A204.1 (cell line): ENCODE results near the gene SH3D21.

Source experiments
- FAIRE-seq: peaks from 2 replicates; lab custom pipeline; 2012; peaks lifted over from hg19 to GRCh38; lab: Jason Lieb, UNC

The SH3D21 gene

DNA sequence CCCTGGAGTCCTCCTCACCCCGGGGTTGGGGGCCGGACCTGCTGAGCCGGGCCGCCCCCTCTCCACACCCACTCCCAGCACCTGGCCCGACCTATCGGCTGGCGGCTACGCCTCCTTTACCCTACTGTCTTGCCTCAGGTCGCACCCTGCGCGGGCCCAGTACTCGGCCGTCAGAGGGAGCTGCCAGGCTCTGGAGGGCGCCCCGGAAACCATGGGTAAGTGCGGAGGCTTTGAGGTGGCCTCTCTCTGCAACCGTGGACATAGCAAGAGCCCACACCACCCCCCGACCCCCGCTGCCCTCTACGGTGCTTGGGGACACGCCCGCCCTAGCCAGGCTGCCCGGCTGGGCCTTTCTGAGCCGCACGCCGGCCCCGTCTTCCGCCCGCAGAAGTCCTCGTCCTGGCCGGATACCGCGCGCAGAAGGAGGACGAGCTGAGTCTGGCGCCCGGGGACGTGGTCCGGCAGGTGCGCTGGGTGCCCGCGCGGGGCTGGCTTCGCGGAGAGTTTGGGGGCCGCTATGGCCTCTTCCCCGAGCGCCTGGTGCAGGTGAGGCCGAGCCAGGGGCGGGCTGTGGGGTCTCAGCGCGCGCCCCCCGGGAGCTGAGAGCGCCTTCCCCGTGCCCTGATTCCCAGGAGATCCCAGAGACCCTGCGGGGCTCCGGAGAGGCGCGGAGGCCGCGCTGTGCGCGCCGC, at the start of gene SH3D21:
Gene SH3D21 (plus strand): TSS at position 159 of the 692 bp plus-strand sequence. CDS start 53 bp downstream, at position 212.
- no peak for FAIRE-seq

- FAIRE-seq, result no peak
These were observed 49.4 kb upstream of the SH3D21 start for GRCh38 chr1:36256558-36257374.

GRCh38 chr1:36257375-36257767, 48.8 kb upstream of the SH3D21 start:
- no peak for FAIRE-seq

DNA sequence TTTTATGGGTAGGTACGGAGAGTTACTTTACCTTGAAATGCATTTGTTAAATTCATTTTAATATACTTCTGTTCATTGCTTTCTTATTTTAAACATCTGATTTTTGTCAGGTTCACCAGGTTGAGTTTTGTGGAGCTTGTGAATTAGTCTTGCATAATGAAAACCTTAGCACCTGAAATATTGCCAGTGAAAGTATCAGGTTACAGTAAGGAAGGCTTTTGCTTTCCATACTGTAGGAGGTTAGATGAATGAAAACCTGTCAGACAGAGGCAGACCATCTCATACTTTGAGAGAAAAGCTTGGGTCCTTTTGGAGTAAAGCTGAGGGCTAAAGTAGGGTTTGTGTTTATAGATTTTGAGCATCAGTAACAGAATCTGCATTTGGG, 47.2 kb upstream of the SH3D21 start:
- FAIRE-seq, result no peak

- FAIRE-seq, result no peak
These were observed 37.2 kb upstream of the SH3D21 start for GRCh38 chr1:36268981-36269380.

GRCh38 chr1:36269408-36269838, 36.7 kb upstream of the SH3D21 start:
- FAIRE-seq, result no peak

DNA sequence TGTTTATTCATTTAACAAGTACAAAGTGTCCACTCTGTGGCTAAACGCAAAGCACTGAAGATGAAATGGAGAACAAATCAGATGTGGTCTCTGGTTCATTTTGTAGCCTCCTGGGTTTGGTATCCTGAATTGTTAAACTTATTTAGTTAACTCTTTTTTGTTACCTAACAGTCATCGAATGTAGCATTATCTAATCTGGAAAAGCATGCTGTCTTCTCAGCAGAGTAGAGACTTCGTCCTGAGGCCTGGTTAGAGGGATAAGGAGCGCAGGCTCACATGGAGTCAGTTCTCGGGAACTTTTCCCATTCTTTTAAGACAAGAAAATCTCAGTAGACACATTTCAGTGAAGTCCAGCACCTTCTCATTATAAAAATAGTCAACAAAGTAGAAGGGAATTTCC, 33.1 kb upstream of the SH3D21 start:
- no peak for FAIRE-seq

- FAIRE-seq, result no peak
These were observed 32.0 kb upstream of the SH3D21 start for GRCh38 chr1:36274201-36274600.

- FAIRE-seq, result no peak
These were observed 29.5 kb upstream of the SH3D21 start for GRCh38 chr1:36276688-36277087.

- FAIRE-seq, result no peak
These were observed 26.9 kb upstream of the SH3D21 start for GRCh38 chr1:36279110-36279788.

- FAIRE-seq, result no peak
These were observed 26.3 kb upstream of the SH3D21 start for GRCh38 chr1:36279789-36280296.

DNA sequence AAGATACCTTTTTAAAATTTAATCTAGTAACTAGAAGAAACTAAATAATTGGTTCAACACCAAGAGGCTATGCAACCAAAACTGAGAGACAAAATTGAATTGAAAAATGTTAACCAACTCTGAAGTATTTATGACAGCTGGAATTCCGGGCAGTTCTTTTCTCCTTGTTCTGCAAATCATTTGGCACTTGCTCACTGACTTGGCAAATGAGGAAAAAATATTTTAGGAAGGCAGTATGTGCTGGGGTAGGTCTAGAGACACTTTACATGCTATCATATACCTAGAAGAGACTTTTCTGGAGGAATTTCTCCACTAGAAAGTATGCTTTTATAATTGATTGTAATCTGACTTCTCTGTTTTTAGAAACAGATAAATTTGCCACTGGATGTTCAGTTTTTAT, 22.1 kb upstream of the SH3D21 start:
- FAIRE-seq, result no peak

- no peak for FAIRE-seq
These were observed 21.7 kb upstream of the SH3D21 start for GRCh38 chr1:36284517-36284916.

- FAIRE-seq, result peak; percentile 93
These were observed 20.6 kb upstream of the SH3D21 start for GRCh38 chr1:36285443-36286101.

DNA sequence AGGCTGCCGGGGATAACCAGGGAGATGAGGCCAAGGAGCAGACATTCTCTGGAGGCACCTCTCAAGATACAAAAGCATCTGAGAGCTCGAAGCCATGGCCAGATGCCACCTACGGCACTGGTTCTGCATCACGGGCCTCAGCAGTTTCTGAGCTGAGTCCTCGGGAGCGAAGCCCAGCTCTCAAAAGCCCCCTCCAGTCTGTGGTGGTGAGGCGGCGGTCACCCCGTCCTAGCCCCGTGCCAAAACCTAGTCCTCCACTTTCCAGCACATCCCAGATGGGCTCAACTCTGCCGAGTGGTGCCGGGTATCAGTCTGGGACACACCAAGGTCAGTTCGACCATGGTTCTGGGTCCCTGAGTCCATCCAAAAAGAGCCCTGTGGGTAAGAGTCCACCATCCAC, 19.4 kb upstream of the SH3D21 start:
- FAIRE-seq, result no peak

DNA sequence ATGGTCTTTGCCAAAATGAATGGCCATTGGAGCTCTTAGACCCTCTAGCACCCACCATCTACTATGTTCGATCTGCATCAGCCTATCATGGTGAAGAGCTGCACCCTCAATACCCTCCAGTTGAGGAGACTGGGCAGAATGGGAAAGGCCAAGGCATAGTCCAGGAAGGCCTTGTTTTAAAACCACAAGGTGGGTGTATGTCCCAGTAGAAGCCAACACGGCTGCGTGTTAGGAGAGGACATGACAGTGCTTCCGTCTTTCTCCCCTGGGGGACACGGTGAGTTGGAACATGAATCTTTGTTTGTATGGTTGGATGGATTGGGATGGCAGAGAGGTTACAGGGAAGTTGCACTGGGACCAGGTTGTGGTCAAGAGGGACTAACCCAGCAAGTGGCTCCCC, 18.6 kb upstream of the SH3D21 start:
- FAIRE-seq, result no peak

GRCh38 chr1:36295390-36295789, 10.8 kb upstream of the SH3D21 start:
- no peak for FAIRE-seq

DNA sequence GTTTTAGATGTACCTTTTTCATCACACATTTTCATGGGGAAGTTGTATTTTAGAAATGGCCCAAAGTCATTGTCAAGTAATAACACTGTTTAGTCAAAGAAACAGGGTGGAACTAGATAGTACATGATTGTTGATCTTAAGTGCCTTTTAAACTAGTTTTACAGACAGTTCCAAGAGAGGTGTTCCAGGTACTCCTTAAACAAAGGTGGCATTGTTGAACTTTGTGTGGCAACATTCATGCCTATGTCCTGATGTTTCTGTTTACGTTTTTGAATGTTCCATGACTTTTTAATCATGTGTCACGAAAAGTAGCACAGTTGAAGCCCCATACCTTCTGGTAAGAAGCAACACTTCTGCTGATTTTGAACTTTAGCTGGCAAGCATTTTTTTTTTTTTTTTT, 9.1 kb upstream of the SH3D21 start:
- no peak for FAIRE-seq

- no peak for FAIRE-seq
These were observed 7.5 kb upstream of the SH3D21 start for GRCh38 chr1:36298640-36299039.

GRCh38 chr1:36300526-36300925, 5.6 kb upstream of the SH3D21 start:
- no peak for FAIRE-seq

- no peak for FAIRE-seq
These were observed 4.9 kb upstream of the SH3D21 start for GRCh38 chr1:36301220-36301619.

GRCh38 chr1:36303244-36303643, 2.9 kb upstream of the SH3D21 start:
- FAIRE-seq, result no peak
